ENCODE measurements around the gene CAB39.

GRCh38 chr2:230868161-230868946 lies 155.7 kb downstream of the CAB39 start:
- TF ChIP-seq, protein P1, sequence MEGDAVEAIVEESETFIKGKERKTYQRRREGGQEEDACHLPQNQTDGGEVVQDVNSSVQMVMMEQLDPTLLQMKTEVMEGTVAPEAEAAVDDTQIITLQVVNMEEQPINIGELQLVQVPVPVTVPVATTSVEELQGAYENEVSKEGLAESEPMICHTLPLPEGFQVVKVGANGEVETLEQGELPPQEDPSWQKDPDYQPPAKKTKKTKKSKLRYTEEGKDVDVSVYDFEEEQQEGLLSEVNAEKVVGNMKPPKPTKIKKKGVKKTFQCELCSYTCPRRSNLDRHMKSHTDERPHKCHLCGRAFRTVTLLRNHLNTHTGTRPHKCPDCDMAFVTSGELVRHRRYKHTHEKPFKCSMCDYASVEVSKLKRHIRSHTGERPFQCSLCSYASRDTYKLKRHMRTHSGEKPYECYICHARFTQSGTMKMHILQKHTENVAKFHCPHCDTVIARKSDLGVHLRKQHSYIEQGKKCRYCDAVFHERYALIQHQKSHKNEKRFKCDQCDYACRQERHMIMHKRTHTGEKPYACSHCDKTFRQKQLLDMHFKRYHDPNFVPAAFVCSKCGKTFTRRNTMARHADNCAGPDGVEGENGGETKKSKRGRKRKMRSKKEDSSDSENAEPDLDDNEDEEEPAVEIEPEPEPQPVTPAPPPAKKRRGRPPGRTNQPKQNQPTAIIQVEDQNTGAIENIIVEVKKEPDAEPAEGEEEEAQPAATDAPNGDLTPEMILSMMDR (IDR thresholded peaks at IDR 0.05): no peak
- no peak for TF ChIP-seq POLR2A (IDR thresholded peaks at IDR 0.05)
